ENCODE measurements around the gene XPO6.

XPO6 gene

GRCh38 chr16:28057949-28058348, 153.8 kb downstream of the XPO6 start:
- H3K4me1 ChIP-seq (ENCODE audit: control insufficient read depth, insufficient read depth, low read length), result no peaks in the 10 kb centered on the region
- H3K9me3 ChIP-seq (ENCODE audit: control insufficient read depth, low read length), result no peaks in the 10 kb centered on the region
- H3K27me3 ChIP-seq (ENCODE audit: control insufficient read depth, insufficient read depth, low read length), result peaks cover 28% of the 10 kb centered on the region
- no peaks in the 10 kb centered on the region for H3K36me3 ChIP-seq (ENCODE audit: control insufficient read depth, insufficient read depth, low read length)
- H3K4me3 ChIP-seq (ENCODE audit: low read length), result no peak overlapping the region
- no peak overlapping the region for H3K9ac ChIP-seq (ENCODE audit: low read length)

DNA sequence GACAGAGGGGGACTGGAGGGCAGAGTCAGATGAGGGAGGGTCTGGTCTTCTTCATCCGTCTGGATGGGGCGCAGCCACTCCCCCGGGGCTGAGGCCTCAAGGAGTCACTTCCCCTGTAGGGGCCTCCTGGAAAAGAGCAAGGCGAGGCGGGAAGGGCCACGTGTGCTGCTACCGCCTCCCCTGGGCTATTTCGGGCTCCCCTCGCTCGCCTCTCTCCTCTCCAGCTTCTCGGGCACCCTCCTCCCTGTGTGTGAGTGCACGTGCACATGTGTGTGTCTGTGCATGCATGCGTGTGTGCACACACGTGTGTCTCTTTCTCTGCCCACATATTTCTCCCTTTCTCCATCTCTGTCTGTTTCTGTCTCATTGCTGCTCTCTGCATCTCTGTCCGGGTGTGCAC, 158.3 kb downstream of the XPO6 start:
- Histone ChIP-seq H3K27me3 (ENCODE audit: control insufficient read depth, insufficient read depth, low read length) (no peaks in the 10 kb centered on the region), H3K36me3 (ENCODE audit: control insufficient read depth, insufficient read depth, low read length) (no peaks in the 10 kb centered on the region), H3K4me1 (ENCODE audit: control insufficient read depth, insufficient read depth, low read length) (no peaks in the 10 kb centered on the region), H3K9me3 (ENCODE audit: control insufficient read depth, low read length) (no peaks in the 10 kb centered on the region), H3K9ac (ENCODE audit: low read length) (no peak overlapping the region), H3K4me3 (ENCODE audit: low read length) (no peak overlapping the region)

- H3K27me3 ChIP-seq (ENCODE audit: control insufficient read depth, insufficient read depth, low read length), result no peaks in the 10 kb centered on the region
- H3K36me3 ChIP-seq (ENCODE audit: control insufficient read depth, insufficient read depth, low read length), result no peaks in the 10 kb centered on the region
- no peak overlapping the region for H3K9ac ChIP-seq (ENCODE audit: low read length)
- no peaks in the 10 kb centered on the region for H3K4me1 ChIP-seq (ENCODE audit: control insufficient read depth, insufficient read depth, low read length)
- no peaks in the 10 kb centered on the region for H3K9me3 ChIP-seq (ENCODE audit: control insufficient read depth, low read length)
- no peak overlapping the region for H3K4me3 ChIP-seq (ENCODE audit: low read length)
These were observed 159.3 kb downstream of the XPO6 start for GRCh38 chr16:28052274-28053128.

DNA sequence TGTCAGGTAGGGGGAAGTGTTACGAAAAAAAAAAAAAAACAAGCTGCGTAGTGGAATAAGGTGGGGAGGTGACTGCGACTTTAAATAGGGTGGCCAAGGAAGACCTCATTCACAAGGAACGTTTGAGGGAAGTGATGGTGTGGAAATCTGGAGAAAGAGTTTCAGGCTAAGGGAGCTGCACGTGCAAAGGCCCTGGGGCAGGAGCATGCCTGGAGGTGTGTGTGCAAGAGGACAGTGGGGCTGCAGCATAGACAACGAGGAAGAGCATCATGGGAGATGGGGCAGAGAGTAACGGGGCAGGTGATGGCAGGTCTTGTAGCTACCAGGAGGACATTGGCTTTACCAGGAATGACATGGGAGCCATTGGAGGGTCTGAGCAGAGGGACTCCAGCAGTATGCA, 160.3 kb downstream of the XPO6 start:
- no peaks in the 10 kb centered on the region for H3K27me3 ChIP-seq (ENCODE audit: control insufficient read depth, insufficient read depth, low read length)
- no peak overlapping the region for H3K9ac ChIP-seq (ENCODE audit: low read length)
- no peaks in the 10 kb centered on the region for H3K4me1 ChIP-seq (ENCODE audit: control insufficient read depth, insufficient read depth, low read length)
- no peaks in the 10 kb centered on the region for H3K9me3 ChIP-seq (ENCODE audit: control insufficient read depth, low read length)
- H3K36me3 ChIP-seq (ENCODE audit: control insufficient read depth, insufficient read depth, low read length), result no peaks in the 10 kb centered on the region
- H3K4me3 ChIP-seq (ENCODE audit: low read length), result no peak overlapping the region
